Measurements from ENCODE around the gene KCTD20.

- TF ChIP-seq CTCF (optimal IDR thresholded peaks at IDR 0.05 in 1 of 3, IDR thresholded peaks at IDR 0.05 in 1 of 3, conservative IDR thresholded peaks at IDR 0.05 in 1 of 3; ENCODE audit: extremely low read depth in 1 of 3, insufficient read depth in 2 of 3, low read length in 3 of 3), result no peak
- no peak for TF ChIP-seq EZH2 (IDR thresholded peaks at IDR 0.05; ENCODE audit: low read length)
Observed at GRCh38 chr6:36469946-36470345, 27.1 kb downstream of the KCTD20 start.
